HG02623 (cell line): ENCODE measurements around the gene LRRC4.

ENCODE experiments used
- ATAC-seq: cut with Tn5 transposase; IDR thresholded peaks from one replicate; pipeline ENCODE4 v1.9.1; 2021; ENCODE audit warnings: moderate library complexity; ENCODE audit not compliant: unreplicated experiment

LRRC4 gene

DNA sequence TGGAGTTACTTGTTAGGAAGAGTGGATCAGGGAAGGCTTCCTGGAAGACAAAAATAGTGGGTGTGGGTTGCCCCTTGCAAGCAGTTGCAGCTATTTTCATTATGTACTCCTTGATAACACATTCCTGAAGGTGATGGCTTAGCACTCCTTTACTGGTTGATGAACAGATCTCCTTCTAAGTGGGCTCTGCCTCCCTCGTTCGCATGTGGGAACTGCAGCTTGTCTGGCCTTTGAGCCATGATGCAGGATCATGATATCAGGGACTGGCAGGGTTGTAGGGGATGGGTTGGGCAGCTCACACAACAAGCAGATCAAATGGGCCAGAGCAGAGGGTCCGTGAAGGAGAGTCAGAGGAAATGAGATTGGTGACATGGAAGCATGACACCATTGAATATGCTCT lies 28.8 kb upstream of the LRRC4 start:
- no peak for ATAC-seq

DNA sequence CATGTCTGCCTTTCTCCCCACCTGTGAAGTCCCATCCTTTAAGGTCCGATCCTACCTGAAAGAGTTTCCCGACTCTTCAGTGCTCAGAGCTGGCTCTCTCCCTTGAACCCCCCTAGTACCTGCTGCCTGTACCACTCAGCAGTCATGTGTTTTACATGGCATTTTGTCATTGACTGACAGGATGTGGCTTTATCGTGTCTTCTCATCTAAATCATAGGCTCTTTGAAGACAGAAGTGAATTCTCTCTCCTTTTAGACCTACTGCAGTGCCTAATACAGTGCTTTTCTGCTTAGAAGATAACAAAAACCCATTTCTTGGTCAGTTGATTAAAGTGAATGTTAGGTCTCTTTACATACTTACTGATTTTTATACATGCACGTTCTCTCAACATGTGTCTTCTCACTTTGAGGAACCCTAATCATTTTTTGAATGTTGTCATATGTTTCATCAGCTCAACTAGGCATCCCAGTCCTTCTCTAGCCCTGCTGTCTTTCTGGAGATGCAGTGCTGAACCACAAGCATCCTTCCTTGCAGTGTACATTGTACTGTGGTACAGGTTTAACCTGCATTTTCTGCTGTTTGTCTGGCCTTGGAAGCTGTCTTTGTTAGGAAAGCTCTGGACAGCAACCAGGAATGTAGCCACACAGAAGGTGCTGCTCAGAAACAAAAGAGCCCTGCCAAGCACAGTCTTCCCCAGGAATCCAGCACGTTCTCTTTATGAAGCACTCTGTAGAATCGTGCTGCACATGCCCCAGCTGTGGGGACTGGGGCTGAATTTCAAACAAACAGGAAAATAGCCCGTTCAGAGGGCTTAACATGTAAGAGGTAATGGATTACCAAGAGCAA lies 28.1 kb upstream of the LRRC4 start:
- no peak for ATAC-seq

DNA sequence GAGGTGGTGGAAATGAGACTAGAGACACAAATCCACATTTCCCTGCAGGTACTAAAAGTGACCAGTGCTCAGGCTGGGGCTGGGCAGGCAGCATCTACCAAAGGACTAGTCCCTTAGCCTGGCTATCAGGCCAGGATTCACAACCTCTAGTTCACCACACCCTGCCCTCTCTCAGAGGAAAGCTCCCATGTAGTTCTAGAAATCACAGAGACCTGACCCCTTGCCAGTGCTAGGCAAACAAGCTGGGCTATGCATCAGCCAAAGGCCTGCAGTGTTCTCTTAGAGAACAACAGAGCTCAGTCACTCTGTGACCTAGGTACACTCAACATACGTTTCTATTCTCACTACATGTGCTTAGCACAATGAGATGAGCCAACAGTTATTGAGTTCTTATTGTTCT lies 26.7 kb upstream of the LRRC4 start:
- ATAC-seq, result no peak

DNA sequence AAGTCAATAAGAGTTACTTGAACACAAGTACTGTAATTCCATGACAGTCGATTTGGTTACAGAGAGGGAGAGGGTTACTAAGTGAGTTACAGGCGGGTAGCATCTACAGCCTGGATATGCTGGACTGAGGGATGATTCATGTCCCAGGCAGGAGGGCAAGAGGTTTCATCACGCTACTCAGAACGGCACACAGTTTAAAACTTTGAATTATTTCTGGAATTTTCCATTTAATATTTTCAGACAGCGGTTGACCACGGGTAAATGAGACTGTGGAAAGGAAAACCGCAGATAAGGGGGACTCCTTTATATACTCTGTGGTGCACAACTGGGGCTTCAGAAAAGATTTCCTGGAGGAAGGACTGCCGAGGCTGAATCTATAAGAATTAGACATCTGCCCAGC lies 25.7 kb upstream of the LRRC4 start:
- no peak for ATAC-seq

DNA sequence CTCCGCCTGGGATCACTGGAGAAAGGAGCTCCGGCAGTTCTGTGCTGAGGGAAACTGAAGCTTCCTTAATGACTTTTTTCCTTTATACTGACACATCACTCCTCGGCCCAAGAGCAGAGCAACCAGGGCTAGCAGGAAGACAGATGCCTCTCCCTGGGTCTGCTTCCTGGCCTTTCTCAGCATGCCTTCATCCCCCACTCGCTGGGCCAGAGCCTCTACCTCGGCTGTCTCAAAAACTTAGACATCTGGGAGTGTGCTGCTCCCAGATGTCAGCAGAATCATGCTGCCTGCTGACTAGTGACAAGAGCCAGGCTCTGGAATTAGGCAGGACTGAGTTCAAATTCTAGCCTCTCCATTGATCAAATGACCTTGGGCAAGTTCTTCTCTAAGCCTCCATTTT lies 24.4 kb upstream of the LRRC4 start:
- ATAC-seq, result no peak

DNA sequence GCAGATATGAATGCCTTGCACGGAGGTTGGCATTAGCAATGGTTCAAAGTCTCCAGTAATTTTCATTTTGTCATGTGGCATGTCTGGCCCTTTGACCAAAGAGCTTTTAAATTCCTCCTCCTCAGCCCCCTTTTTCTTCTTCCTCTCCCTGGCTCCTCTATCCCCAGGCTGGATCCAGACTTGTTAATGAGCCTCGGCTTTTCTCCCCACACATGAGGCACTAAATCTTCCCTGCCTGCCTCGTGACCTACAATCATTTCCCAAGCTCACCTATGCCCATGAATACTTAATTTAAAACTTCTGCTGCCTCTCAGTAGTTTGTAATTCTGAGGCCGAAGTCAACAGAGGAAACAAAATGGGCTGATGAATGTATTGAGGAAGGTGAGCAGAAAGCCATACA lies 23.3 kb upstream of the LRRC4 start:
- no peak for ATAC-seq

DNA sequence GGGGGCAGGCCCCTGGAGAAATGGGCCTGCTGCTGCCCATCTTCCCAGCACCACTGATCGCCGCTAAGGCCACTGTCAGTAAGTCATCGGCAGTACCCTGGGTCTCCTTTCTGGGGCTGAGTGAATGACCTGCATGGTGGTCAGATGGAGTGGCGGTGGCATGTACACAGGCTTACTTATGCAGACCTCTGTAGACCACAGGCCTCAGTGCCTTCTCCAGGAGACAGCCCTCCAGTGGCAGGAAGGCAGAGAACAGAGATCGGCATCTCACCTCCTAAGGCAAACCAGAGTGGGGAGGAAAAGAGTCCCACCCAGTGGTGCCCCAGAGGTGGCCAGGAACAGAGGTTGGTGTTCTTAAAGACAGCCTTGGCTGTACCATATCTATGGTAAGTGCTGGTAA lies 22.8 kb upstream of the LRRC4 start:
- ATAC-seq, result no peak

DNA sequence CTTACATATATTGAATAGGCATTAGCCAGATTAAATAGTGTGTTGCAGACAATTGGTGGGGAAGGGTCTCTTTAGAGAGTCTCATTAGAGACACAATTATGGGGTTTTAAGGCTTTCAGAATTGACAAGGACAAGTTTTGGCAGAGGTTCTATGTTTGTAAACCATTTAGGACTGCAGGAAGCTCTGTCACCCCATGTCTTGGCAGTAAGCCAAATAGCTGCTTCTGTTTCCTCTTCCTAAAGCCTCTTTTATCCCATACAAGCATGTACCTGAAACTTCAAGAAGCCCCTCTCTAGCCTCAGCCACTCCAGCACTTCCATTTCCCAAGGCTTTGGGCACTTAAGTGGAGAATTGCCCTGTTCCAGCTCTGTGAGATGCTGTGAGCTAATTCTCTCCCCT lies 21.8 kb upstream of the LRRC4 start:
- no peak for ATAC-seq

DNA sequence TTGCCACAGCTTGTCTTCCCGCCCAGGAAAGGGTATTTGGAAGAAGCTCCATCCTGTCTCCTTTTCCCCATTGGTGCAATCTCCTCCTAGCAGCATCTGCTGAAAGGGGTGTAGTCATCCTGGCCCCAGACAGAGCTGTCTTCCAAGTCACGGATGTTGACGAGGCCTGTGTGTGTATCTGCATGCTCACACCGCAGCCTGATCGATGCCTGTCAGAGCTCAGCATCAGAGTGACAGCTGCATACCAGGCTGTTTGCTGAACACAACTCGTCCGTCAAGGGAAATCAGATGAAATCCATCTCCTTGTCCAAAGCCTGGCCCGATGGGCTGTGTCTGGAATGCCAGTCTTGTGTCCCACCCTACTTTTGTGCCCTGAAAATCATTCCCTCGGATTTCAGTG lies 21.2 kb upstream of the LRRC4 start:
- no peak for ATAC-seq

DNA sequence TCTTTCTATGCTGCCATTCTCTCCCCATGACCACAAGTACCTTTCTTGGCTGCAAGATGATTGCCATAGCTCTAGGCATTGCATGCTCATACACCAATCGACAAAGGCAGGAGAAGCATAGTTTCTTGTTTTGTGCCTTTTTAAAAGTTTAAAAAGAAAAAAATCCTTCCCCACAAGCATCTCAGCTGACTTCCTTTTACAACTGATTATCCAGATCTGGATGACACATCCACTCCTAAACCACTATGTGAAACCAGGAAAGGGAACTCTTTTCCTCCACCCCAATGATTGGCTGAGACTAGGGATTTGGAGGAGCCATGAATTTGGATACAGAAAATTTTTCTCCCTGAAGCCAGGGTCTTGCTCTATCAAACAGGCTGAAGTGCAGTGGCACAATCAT lies 14.5 kb upstream of the LRRC4 start:
- no peak for ATAC-seq

DNA sequence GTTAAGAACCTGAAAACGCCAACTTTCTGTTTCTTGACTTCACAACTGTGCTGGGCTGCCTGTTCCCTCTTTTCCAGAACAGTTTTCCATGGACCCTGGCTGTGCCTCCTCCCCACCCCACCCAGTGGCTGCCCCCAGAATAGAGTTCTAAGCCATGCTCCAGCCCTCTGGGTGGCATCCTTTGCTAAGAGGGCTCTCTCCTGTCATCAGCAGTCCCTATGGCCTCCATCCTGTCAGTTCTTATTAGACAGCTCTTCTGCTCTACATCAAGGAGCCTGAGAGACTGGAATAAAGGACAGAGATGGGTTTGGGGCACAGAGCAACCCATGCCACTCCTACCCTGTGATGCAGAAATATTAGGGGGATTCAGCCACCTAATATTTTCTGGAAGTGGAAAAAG lies 13.9 kb upstream of the LRRC4 start:
- no peak for ATAC-seq

DNA sequence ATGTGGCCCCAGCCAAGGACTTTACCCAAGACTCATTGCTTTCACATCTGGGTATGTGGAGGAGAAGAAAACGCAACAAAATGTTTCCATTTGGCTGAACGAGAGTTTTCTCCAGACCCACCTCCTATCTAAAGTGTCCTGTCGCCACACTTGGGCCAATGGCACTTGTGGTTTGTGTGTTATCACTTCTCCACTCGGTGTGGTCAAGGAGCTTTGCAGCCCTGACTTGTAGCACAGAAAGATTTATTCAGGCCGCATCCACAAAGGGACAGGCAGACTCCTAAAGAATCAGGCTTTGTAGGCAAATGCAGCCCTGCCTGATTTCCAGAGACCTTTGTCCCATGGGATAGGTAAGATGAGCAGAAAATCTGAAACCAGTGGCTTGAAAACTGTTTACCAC lies 12.8 kb upstream of the LRRC4 start:
- ATAC-seq, result no peak

DNA sequence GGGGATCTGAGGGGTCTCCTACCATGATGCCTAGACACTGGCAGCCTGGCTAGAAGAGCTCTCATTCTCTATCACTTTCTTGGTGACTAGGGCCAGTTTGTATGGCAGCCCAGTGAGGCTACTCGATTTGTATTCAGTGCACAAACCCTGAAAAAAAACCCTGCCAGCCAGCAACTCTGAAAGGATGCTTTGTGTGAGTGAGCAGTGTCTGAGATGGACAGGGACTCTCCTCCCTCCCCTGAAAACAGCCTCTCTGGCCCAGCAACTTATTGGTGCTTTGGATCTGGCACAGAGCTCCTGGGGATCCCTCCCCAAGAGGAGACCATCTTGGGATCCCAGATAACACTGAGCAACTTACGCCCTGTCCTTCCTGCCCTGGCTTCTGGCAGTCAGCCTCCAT lies 10.8 kb upstream of the LRRC4 start:
- ATAC-seq, result no peak

DNA sequence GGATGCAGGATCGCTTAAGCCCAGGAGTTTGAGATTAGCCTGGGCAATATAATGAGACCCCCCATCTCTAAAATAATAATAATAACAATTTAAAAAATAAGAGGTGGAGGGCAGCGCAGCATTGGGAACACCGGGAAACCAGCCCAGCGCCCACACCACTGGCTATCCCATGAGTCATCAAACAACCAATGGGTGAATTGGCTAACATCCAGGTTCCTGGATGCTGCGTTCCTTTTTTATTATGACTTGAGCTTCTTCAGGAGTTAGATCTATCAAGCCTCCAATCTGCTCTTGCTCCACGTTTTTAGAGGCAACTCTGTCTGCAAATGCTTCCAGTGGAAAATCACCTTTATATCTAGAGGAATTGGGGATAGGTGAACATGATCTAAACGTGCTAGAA lies 10.0 kb upstream of the LRRC4 start:
- no peak for ATAC-seq

DNA sequence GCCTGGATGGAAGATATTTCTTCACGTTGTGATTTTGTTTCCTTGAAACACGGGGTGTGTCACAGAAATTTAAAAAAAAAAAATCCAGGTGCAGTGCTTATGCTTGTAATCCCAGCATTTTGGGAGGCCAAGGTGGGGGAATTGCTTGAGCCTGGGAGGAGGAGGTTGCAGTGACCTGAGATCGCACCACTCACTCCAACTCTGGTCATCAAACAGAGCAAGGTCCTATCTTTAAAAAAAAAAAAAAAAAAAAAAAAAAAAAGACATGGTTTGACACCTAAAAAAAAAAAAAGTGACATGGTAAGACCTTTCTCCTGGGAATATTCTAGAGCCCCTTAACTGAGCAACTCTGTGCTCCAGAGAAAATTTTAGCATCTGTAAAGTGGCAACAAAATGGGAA lies 9.0 kb upstream of the LRRC4 start:
- no peak for ATAC-seq

DNA sequence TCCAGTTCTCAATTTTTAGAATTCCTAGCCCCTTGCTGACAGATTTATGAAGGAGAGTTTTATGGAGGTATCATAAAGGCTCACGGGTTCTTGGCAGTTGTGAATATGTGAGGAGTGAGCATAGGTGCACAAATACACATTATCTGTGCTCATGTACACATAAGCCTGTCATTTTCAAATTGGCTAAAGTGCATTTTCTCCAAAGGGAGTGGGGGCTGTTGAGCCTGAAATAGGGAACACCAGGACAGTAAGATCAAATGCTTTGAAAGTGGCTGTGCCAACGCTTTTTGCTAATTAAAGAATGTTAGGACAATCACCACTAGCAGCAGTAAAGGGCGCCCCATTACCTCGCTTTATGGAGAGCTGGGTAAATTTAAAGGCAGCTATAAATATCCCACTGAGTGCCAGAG lies 8.3 kb upstream of the LRRC4 start:
- no peak for ATAC-seq

DNA sequence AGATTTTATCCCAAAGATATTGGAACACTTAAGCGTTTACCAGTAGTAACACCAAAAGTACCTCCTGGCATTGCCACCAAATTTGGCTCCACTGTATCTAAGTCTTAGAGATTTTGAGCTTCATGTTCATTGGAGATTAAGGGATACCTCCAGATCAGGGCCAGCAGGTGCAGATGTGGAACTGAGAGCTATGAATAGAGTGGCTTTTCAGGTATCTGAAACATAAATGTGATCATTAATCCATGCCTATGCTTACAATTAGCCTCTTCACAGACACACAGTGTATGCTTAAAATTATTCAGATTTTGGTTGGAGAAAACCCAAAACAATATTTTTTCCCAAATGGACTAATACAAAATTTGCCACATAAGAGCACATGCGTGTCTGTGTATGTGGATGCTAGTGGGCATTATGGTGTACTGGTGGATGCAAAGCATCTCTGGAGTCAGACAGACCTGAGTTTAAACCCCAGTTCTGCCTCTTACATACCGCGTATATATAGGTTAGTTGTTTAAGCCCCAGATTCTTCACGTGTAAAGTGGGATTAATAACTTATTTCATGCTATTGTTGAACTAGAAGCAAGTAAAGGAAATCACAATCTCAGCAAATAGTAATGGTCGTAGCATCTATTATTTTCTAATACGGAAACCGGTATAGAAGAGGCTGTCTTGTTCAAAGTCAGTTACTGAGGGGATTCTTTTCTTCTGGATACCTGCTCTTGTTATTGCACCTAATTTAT lies 6.8 kb upstream of the LRRC4 start:
- no peak for ATAC-seq

DNA sequence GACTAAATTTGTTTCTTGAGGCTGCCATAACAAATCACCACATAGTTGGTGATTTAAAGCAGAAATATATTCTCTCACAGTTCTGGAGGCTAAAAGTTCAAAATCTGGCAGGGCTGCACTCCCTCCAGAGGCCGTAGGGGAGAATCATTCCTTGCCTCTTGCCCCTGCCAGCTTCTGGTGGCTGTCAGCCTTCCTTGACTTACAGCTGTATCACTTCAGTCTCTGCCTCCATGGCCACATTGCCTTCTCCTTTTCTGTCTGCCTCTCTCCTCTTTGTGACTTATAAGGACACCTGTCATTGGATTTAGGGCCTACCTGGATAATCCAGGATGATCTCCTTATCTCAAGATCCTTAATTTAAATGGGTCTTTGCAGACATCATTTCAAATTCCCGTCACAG lies 5.8 kb upstream of the LRRC4 start:
- no peak for ATAC-seq

DNA sequence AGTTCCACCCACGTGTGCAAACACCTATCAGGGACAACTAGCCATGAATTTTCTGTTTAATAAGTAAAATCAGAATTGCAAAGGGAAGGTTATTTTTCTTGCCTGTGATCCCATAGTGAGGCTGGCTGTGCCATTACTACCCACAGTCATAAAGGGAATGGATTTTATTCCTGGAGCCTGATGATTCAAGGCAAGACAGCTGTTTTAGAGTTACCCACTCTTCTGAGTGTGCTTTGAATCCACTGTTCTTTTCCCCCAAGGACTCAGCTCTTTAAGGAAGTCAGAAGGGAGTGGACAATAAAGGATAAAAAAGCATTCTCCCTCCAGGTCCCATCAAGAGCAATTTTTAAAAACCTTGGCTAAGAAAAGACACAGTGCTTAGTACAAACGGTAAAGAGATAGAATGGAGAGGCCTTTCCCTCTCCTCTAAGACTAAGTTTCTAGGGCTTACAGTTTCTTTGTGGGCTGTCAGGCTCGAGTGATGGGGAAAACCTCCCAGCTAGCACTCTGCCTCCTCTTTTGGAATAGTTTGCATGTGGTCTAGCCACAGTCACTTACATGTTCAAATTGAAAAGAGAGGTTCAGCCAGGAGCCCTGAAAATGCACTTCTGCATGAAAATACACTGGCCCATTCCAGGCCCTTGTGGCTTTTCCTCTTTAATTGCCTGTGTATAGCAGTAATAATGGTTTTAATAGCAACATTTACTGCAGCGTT lies 5.1 kb upstream of the LRRC4 start:
- ATAC-seq, result peak; percentile 54

DNA sequence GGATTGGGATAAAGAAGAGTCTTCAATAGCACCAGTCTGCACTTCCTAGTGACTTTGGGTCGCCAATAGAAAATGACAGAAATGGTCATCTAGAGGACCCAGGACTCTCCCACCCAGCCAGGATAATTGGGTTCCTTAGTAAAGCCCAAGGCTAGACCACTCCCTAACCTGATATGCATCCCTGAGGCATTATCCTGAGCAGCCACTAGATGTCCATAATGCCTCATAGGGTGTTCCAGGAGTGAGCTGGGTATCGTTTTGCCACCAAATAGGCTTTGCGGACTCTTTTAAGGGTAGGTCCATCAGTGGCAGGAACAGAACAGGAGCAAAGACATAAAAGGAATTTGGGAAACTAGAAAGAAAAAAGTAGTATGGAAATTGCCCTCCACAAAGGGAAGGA lies 4.5 kb upstream of the LRRC4 start:
- ATAC-seq, result no peak

DNA sequence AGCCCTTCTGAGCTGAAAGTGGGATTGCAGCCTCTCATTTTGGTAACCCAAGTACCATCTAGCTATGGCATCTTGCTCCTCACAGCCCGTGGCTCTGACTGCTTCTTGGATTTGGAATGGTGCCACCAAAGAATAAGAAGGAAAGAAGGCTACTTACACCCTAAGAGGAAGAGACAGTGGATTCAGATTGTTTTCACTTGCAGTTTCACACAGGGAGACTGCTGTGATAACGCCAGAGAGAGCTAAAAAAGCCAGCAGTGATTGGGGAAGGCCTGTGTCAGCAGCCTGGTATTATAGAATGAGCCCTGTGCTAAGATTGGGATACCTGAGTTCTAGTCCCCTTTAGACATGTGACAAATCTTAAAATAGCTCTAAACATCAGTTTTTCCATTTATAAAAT lies 3.6 kb upstream of the LRRC4 start:
- ATAC-seq, result no peak

DNA sequence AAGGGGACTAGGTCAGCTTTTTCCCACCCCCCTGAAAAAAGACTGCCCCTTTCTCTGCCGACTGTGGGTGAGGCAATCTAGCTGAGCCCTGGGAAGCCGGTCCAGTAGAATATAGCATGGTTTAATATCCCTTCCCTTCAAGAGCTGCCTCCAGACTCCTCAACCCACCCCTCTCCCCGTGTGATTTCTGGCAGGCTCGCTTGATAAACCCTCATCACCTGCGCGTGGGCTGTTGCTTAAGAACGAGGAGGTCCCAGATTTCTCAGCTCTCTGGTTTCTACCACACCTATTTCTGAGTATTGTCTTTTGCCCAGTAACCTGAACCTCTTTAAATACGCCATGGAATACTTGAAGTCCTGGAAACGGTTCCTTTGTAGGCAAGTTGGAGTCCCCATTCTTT lies 2.0 kb upstream of the LRRC4 start:
- no peak for ATAC-seq
